Astrocyte (in vitro differentiated cells and primary cell): ENCODE data around the gene FAIM. TPM values are rescaled to one million over a fixed set of nuclear protein-coding genes. Genes with fewer than 3 reads are reported as not detected.

Source experiments
- DNase-seq: peaks from one replicate; pipeline ENCODE4 v3.0.0-alpha.2; 2010; ENCODE audit warnings: low read depth
- FAIRE-seq: peaks from 2 replicates; lab custom pipeline; 2011; peaks lifted over from hg19 to GRCh38; lab: Jason Lieb, UNC
- H2AFZ ChIP-seq: 2 replicates; pipeline ENCODE4 v1.6.0; 2012; ENCODE audit warnings: low read depth, low read length, inconsistent platforms
- H3K27ac ChIP-seq: 2 replicates; pipeline ENCODE4 v1.5.1; 2011; ENCODE audit warnings: low read depth, low read length, inconsistent platforms
- H3K27me3 ChIP-seq: 2 replicates; pipeline ENCODE4 v1.6.0; 2011; ENCODE audit warnings: low read length, inconsistent platforms; ENCODE audit not compliant: insufficient read depth
- H3K36me3 ChIP-seq: 2 replicates; pipeline ENCODE4 v1.5.1; 2011; ENCODE audit warnings: low read length, inconsistent platforms; ENCODE audit not compliant: insufficient read depth
- H3K4me1 ChIP-seq: 2 replicates; pipeline ENCODE4 v1.5.1; 2011; ENCODE audit warnings: low read length, inconsistent platforms; ENCODE audit not compliant: insufficient read depth
- H3K4me2 ChIP-seq: 2 replicates; pipeline ENCODE4 v1.6.0; 2012; ENCODE audit warnings: low read length, inconsistent platforms
- H3K4me3 ChIP-seq: 2 replicates; pipeline ENCODE4 v1.5.1; 2011; ENCODE audit warnings: low read depth, mild to moderate bottlenecking, low read length, inconsistent platforms; ENCODE audit not compliant: insufficient read depth
- H3K79me2 ChIP-seq: 2 replicates; pipeline ENCODE4 v1.6.0; 2012; ENCODE audit warnings: mild to moderate bottlenecking, low read length, inconsistent platforms; ENCODE audit not compliant: insufficient read depth
- H3K9ac ChIP-seq: 2 replicates; pipeline ENCODE4 v1.6.0; 2012; ENCODE audit warnings: mild to moderate bottlenecking, low read length, inconsistent platforms
- H3K9me3 ChIP-seq: 2 replicates; pipeline ENCODE4 v1.5.1; 2012; ENCODE audit warnings: low read depth, mild to moderate bottlenecking, low read length, inconsistent platforms; ENCODE audit not compliant: insufficient read depth
- H4K20me1 ChIP-seq: 2 replicates; pipeline ENCODE4 v1.6.0; 2012; ENCODE audit warnings: low read length, inconsistent platforms; ENCODE audit not compliant: insufficient read depth
- H3K27ac Mint-ChIP-seq: one replicate; pipeline ENCODE4 v1.8.0; 2021; ENCODE audit warnings: mild to moderate bottlenecking, mixed read lengths; ENCODE audit not compliant: unreplicated experiment
- H3K27me3 Mint-ChIP-seq: one replicate; pipeline ENCODE4 v1.8.0; 2021; ENCODE audit warnings: low read depth, mixed read lengths; ENCODE audit not compliant: unreplicated experiment
- H3K36me3 Mint-ChIP-seq: one replicate; pipeline ENCODE4 v1.8.0; 2021; ENCODE audit warnings: low read depth, mixed read lengths; ENCODE audit not compliant: unreplicated experiment
- H3K4me1 Mint-ChIP-seq: one replicate; pipeline ENCODE4 v1.8.0; 2021; ENCODE audit warnings: low read depth, mixed read lengths; ENCODE audit not compliant: unreplicated experiment
- H3K4me3 Mint-ChIP-seq: one replicate; pipeline ENCODE4 v1.8.0; 2021; ENCODE audit warnings: mild to moderate bottlenecking, moderate library complexity, mixed read lengths; ENCODE audit not compliant: unreplicated experiment
- H3K9me3 Mint-ChIP-seq: one replicate; pipeline ENCODE4 v1.8.0; 2021; ENCODE audit warnings: mild to moderate bottlenecking, mixed read lengths; ENCODE audit not compliant: unreplicated experiment
- CTCF ChIP-seq: IDR thresholded peaks from 2 replicates; pipeline ENCODE4 v1.5.1; 2011; ENCODE audit warnings: low read depth, mild to moderate bottlenecking, inconsistent platforms, low read length, moderate library complexity; ENCODE audit not compliant: insufficient read depth
- EZH2 ChIP-seq: IDR thresholded peaks from 2 replicates; pipeline ENCODE4 v1.6.1; 2012; ENCODE audit warnings: mild to moderate bottlenecking, low read length, inconsistent platforms; ENCODE audit not compliant: insufficient read depth
- total RNA-seq: library from RNA; stranded (reverse); gene quantifications from 2 replicates; pipeline ENCODE4 v1.2.1, GENCODE V29; 2021

FAIM gene
- total RNA-seq, 1 donor from 2014 or later: 8.3 TPM

GRCh38 chr3:138588445-138588844 is 20.1 kb upstream of the FAIM start:
- Histone ChIP-seq H3K27ac (no peak overlapping the region), H3K4me2 (no peak overlapping the region), H3K36me3 (no peaks in the 10 kb centered on the region), H3K9ac (no peak overlapping the region), H3K27me3 (no peaks in the 10 kb centered on the region), H3K79me2 (no peaks in the 10 kb centered on the region), H2AFZ (no peak overlapping the region), H3K4me1 (no peaks in the 10 kb centered on the region), H3K9me3 (no peaks in the 10 kb centered on the region), H3K4me3 (no peak overlapping the region), H4K20me1 (no peaks in the 10 kb centered on the region)
- DNase-seq: no peak
- no peaks in the 10 kb centered on the region for H3K36me3 Mint-ChIP-seq
- no peak overlapping the region for H3K4me3 Mint-ChIP-seq
- H3K27me3 Mint-ChIP-seq: no peaks in the 10 kb centered on the region
- no peak overlapping the region for H3K27ac Mint-ChIP-seq
- no peaks in the 10 kb centered on the region for H3K4me1 Mint-ChIP-seq
- FAIRE-seq: no peak
- TF ChIP-seq EZH2: no peak
- no peak for TF ChIP-seq CTCF
- H3K9me3 Mint-ChIP-seq: no peaks in the 10 kb centered on the region

DNA sequence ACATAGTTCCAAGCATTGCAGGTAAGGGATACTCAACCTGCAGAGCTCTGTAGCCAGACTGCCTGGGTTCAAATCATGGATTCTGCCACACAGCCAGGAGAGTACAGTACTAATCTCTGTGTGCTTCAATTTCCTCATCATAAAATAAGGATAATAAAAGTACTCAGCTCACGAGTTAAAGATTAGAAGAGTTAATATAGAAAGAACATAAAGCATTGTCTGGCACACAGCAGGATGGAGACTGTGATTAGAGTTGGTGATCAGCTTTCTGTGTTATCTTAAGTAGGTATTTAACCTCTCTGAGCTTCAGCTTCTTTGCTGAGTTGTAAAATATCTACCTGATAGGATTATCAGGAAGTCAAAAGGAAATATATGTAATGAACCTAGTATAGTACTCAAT is 17.2 kb upstream of the FAIM start:
- Histone ChIP-seq H4K20me1 (no peaks in the 10 kb centered on the region), H3K36me3 (no peaks in the 10 kb centered on the region), H3K27ac (no peak overlapping the region), H3K9me3 (no peaks in the 10 kb centered on the region), H3K4me2 (no peak overlapping the region), H3K4me3 (no peak overlapping the region), H3K27me3 (no peaks in the 10 kb centered on the region), H2AFZ (no peak overlapping the region), H3K79me2 (no peaks in the 10 kb centered on the region), H3K9ac (no peak overlapping the region), H3K4me1 (peaks cover 3% of the 10 kb centered on the region)
- Mint-ChIP-seq H3K9me3 (no peaks in the 10 kb centered on the region), H3K27me3 (no peaks in the 10 kb centered on the region), H3K27ac (no peak overlapping the region), H3K4me3 (no peak overlapping the region), H3K4me1 (no peaks in the 10 kb centered on the region), H3K36me3 (no peaks in the 10 kb centered on the region)
- TF ChIP-seq CTCF (no peak), EZH2 (no peak)
- no peak for DNase-seq
- no peak for FAIRE-seq

GRCh38 chr3:138593488-138594149 is 15.0 kb upstream of the FAIM start:
- Histone ChIP-seq H3K36me3 (no peaks in the 10 kb centered on the region), H3K4me3 (peak overlapping the region; percentile 90), H3K4me2 (peak overlapping the region; percentile 100), H3K27me3 (no peaks in the 10 kb centered on the region), H3K9me3 (no peaks in the 10 kb centered on the region), H3K4me1 (peaks cover 3% of the 10 kb centered on the region), H4K20me1 (no peaks in the 10 kb centered on the region), H3K79me2 (no peaks in the 10 kb centered on the region), H2AFZ (peak overlapping the region; percentile 100), H3K9ac (peak overlapping the region; percentile 90), H3K27ac (peak overlapping the region; percentile 78)
- Mint-ChIP-seq H3K27ac (peak overlapping the region; percentile 26), H3K4me3 (peak overlapping the region; percentile 92), H3K9me3 (no peaks in the 10 kb centered on the region), H3K27me3 (no peaks in the 10 kb centered on the region), H3K4me1 (peaks cover 3% of the 10 kb centered on the region), H3K36me3 (no peaks in the 10 kb centered on the region)
- DNase-seq (no peak), FAIRE-seq (no peak)
- no peak for TF ChIP-seq EZH2
- no peak for TF ChIP-seq CTCF
